Neuron (in vitro differentiated cells): ENCODE results near the gene SEPTIN8.

Experiments used
- H2AFZ ChIP-seq: one replicate; pipeline ENCODE4 v1.6.1; 2013; ENCODE audit warnings: low read depth, mild to moderate bottlenecking, inconsistent platforms, low read length, moderate library complexity
- H3K27me3 ChIP-seq: one replicate; pipeline ENCODE4 v1.6.1; 2013; ENCODE audit warnings: low read length; ENCODE audit not compliant: insufficient read depth
- H3K36me3 ChIP-seq: one replicate; pipeline ENCODE4 v1.6.1; 2013; ENCODE audit warnings: low read length; ENCODE audit not compliant: insufficient read depth
- H3K4me1 ChIP-seq: one replicate; pipeline ENCODE4 v1.6.1; 2013; ENCODE audit warnings: low read length; ENCODE audit not compliant: insufficient read depth
- H3K4me3 ChIP-seq: 2 replicates; pipeline ENCODE4 v1.5.1; 2013; ENCODE audit warnings: mild to moderate bottlenecking, low read length, moderate library complexity
- H3K9me3 ChIP-seq: one replicate; pipeline ENCODE4 v1.6.1; 2013; ENCODE audit warnings: low read length

The SEPTIN8 gene

GRCh38 chr5:132763181-132764036 lies 13.6 kb downstream of the SEPTIN8 start:
- Histone ChIP-seq H3K4me3 (no peak overlapping the region), H2AFZ (no peak overlapping the region), H3K36me3 (peaks cover 61% of the 10 kb centered on the region), H3K27me3 (no peaks in the 10 kb centered on the region), H3K9me3 (no peaks in the 10 kb centered on the region), H3K4me1 (no peaks in the 10 kb centered on the region)

- Histone ChIP-seq H3K27me3 (no peaks in the 10 kb centered on the region), H2AFZ (no peak overlapping the region), H3K4me1 (no peaks in the 10 kb centered on the region), H3K36me3 (peaks cover 69% of the 10 kb centered on the region), H3K4me3 (no peak overlapping the region), H3K9me3 (no peaks in the 10 kb centered on the region)
Observed at GRCh38 chr5:132762246-132763000, 14.6 kb downstream of the SEPTIN8 start.

GRCh38 chr5:132761321-132762240 lies 15.5 kb downstream of the SEPTIN8 start:
- no peaks in the 10 kb centered on the region for H3K4me1 ChIP-seq
- H3K27me3 ChIP-seq = no peaks in the 10 kb centered on the region
- peaks cover 71% of the 10 kb centered on the region for H3K36me3 ChIP-seq
- H3K9me3 ChIP-seq = no peaks in the 10 kb centered on the region
- H2AFZ ChIP-seq = no peak overlapping the region
- no peak overlapping the region for H3K4me3 ChIP-seq

GRCh38 chr5:132760601-132761317 lies 16.3 kb downstream of the SEPTIN8 start:
- H3K27me3 ChIP-seq = no peaks in the 10 kb centered on the region
- H3K36me3 ChIP-seq = peaks cover 71% of the 10 kb centered on the region
- H2AFZ ChIP-seq = no peak overlapping the region

GRCh38 chr5:132760049-132760420 lies 17.0 kb downstream of the SEPTIN8 start:
- Histone ChIP-seq H2AFZ (no peak overlapping the region), H3K9me3 (no peaks in the 10 kb centered on the region), H3K36me3 (peaks cover 68% of the 10 kb centered on the region)

More at GRCh38 chr5:132760601-132761317, 16.3 kb downstream of the SEPTIN8 start:
- H3K9me3 ChIP-seq = no peaks in the 10 kb centered on the region
- H3K4me3 ChIP-seq = no peak overlapping the region
- no peaks in the 10 kb centered on the region for H3K4me1 ChIP-seq

GRCh38 chr5:132759114-132760048 lies 17.7 kb downstream of the SEPTIN8 start:
- peaks cover 61% of the 10 kb centered on the region for H3K36me3 ChIP-seq

More at GRCh38 chr5:132760049-132760420, 17.0 kb downstream of the SEPTIN8 start:
- H3K4me3 ChIP-seq = no peak overlapping the region
- no peaks in the 10 kb centered on the region for H3K27me3 ChIP-seq
- H3K4me1 ChIP-seq = no peaks in the 10 kb centered on the region

GRCh38 chr5:132758451-132758850 lies 18.6 kb downstream of the SEPTIN8 start:
- H3K36me3 ChIP-seq = peaks cover 55% of the 10 kb centered on the region
- H2AFZ ChIP-seq = no peak overlapping the region
- no peak overlapping the region for H3K4me3 ChIP-seq
- H3K4me1 ChIP-seq = no peaks in the 10 kb centered on the region
- H3K27me3 ChIP-seq = no peaks in the 10 kb centered on the region
- H3K9me3 ChIP-seq = no peaks in the 10 kb centered on the region

More at GRCh38 chr5:132759114-132760048, 17.7 kb downstream of the SEPTIN8 start:
- no peaks in the 10 kb centered on the region for H3K27me3 ChIP-seq
- H3K4me3 ChIP-seq = no peak overlapping the region
- H3K4me1 ChIP-seq = no peaks in the 10 kb centered on the region
- no peaks in the 10 kb centered on the region for H3K9me3 ChIP-seq
- no peak overlapping the region for H2AFZ ChIP-seq

GRCh38 chr5:132756542-132756941 lies 20.5 kb downstream of the SEPTIN8 start:
- no peak overlapping the region for H3K4me3 ChIP-seq
- H3K36me3 ChIP-seq = peaks cover 36% of the 10 kb centered on the region
- no peak overlapping the region for H2AFZ ChIP-seq
- H3K27me3 ChIP-seq = no peaks in the 10 kb centered on the region
- H3K4me1 ChIP-seq = no peaks in the 10 kb centered on the region
- no peaks in the 10 kb centered on the region for H3K9me3 ChIP-seq

- no peak overlapping the region for H2AFZ ChIP-seq
- H3K36me3 ChIP-seq = peaks cover 21% of the 10 kb centered on the region
- H3K9me3 ChIP-seq = no peaks in the 10 kb centered on the region
- no peaks in the 10 kb centered on the region for H3K27me3 ChIP-seq
- H3K4me1 ChIP-seq = no peaks in the 10 kb centered on the region
- H3K4me3 ChIP-seq = no peak overlapping the region
Observed at GRCh38 chr5:132754947-132755346, 22.1 kb downstream of the SEPTIN8 start.

- H3K36me3 ChIP-seq = peaks cover 17% of the 10 kb centered on the region
- no peaks in the 10 kb centered on the region for H3K27me3 ChIP-seq
- no peak overlapping the region for H2AFZ ChIP-seq
- no peak overlapping the region for H3K4me3 ChIP-seq
- H3K9me3 ChIP-seq = no peaks in the 10 kb centered on the region
- H3K4me1 ChIP-seq = no peaks in the 10 kb centered on the region
Observed at GRCh38 chr5:132754111-132754510, 22.9 kb downstream of the SEPTIN8 start.

- Histone ChIP-seq H3K27me3 (peaks cover 5% of the 10 kb centered on the region), H3K9me3 (no peaks in the 10 kb centered on the region), H2AFZ (no peak overlapping the region), H3K36me3 (peaks cover 10% of the 10 kb centered on the region), H3K4me3 (no peak overlapping the region), H3K4me1 (no peaks in the 10 kb centered on the region)
Observed at GRCh38 chr5:132753135-132753987, 23.7 kb downstream of the SEPTIN8 start.
